A549 (cell line): ENCODE data around the gene HTRA2. TPM values are rescaled to one million over a fixed set of nuclear protein-coding genes. Genes with fewer than 3 reads are reported as not detected.
A peak's percentile ranks its signal among the peaks of the same experiment; 100 is the strongest.

Source experiments
- ATAC-seq, 2 experiments: fragments of 200-7000 bp in 1 of 2; fragments of >200 bp in 1 of 2; cut with Nextera tagmentation in 1 of 2; cut with Tn5 transposase in 1 of 2; 3 replicates each; pipeline versions ENCODE4 v1.8.0 to v1.9.1; 2018 to 2020; ENCODE audit warnings: mild to moderate bottlenecking in 1 of 2, moderate library complexity in 1 of 2
- CTCF ChIA-PET: fragments of 300-600 bp; sonication (Branson Sonifier 250); formaldehyde crosslinking; extraction: SDS; loops from one replicate; lab custom pipeline; 2021; ENCODE audit warnings: antibody characterized with exemption, inconsistent platforms; lab: Yijun Ruan, JAX
- POLR2A ChIA-PET: fragments of 350-600 bp; formaldehyde crosslinking; extraction: SDS; loops from one replicate; lab custom pipeline; 2021; ENCODE audit warnings: antibody characterized with exemption, inconsistent platforms; lab: Yijun Ruan, JAX
- DNase-seq, 2 experiments: peaks; one replicate each; pipeline versions ENCODE4 v3.0.0 to v3.0.0-alpha.2; 2011 to 2016; ENCODE audit warnings: low read depth in 1 of 2, low spot score in 1 of 2
- FAIRE-seq: peaks from 2 replicates; lab custom pipeline; 2011; peaks lifted over from hg19 to GRCh38; lab: Jason Lieb, UNC
- H3K27ac ChIP-seq, 2 experiments: fragments of >200 bp; sonication (Bioruptor Twin); formaldehyde crosslinking; 3 replicates each; pipeline ENCODE4 v1.5.1; 2016 to 2017
- H3K4me1 ChIP-seq: fragments of >200 bp; sonication (Bioruptor Twin); formaldehyde crosslinking; 3 replicates; pipeline ENCODE4 v1.6.1; 2016
- H3K4me2 ChIP-seq: fragments of >200 bp; sonication (Bioruptor Twin); formaldehyde crosslinking; 3 replicates; pipeline ENCODE4 v1.6.1; 2016
- H3K4me3 ChIP-seq: fragments of >200 bp; sonication (Bioruptor Twin); formaldehyde crosslinking; 3 replicates; pipeline ENCODE4 v1.5.1; 2016
- H3K9me3 ChIP-seq: fragments of >200 bp; sonication (Bioruptor Twin); formaldehyde crosslinking; 3 replicates; pipeline ENCODE4 v1.6.1; 2016
- BHLHE40 ChIP-seq: IDR thresholded peaks from 2 replicates; pipeline ENCODE4 v1.6.1; 2012; ENCODE audit warnings: low read depth, low read length, inconsistent platforms
- EHF ChIP-seq: fragments of 250-450 bp; sonication (Bioruptor Pico); IDR thresholded peaks from 2 replicates; pipeline ENCODE4 v1.5.0; 2020; ENCODE audit warnings: mild to moderate bottlenecking
- EP300 ChIP-seq, 2 experiments: fragments of >200 bp; sonication (Bioruptor Twin); formaldehyde crosslinking; IDR thresholded peaks; 2 replicates in 1 of 2; 3 replicates in 1 of 2; pipeline ENCODE4 v1.6.1; 2016 to 2017
- HDAC2 ChIP-seq: fragments of 200-600 bp; sonication (generic); IDR thresholded peaks from 2 replicates; pipeline ENCODE4 v1.6.1; 2016
- HOXA7 ChIP-seq: fragments of 250-450 bp; sonication (Bioruptor Pico); IDR thresholded peaks from 2 replicates; pipeline ENCODE4 v1.5.0; 2020; ENCODE audit warnings: mild to moderate bottlenecking, moderate library complexity
- HOXB13 ChIP-seq: fragments of 250-450 bp; sonication (Bioruptor Pico); IDR thresholded peaks from 2 replicates; pipeline ENCODE4 v1.5.0; 2020; ENCODE audit warnings: low read depth, mild to moderate bottlenecking, moderate library complexity
- KDM1A ChIP-seq: fragments of 200-600 bp; sonication (generic); IDR thresholded peaks from 2 replicates; pipeline ENCODE4 v1.6.1; 2016; ENCODE audit warnings: low read depth, mild to moderate bottlenecking
- MYC ChIP-seq: IDR thresholded peaks from 2 replicates; pipeline ENCODE4 v1.6.1; 2012; ENCODE audit warnings: mild to moderate bottlenecking, inconsistent platforms, low read length, improper control_type of control experiment, borderline replicate concordance
- NFE2L2 ChIP-seq: fragments of 150-350 bp; conservative IDR thresholded peaks from 2 replicates; pipeline ENCODE4 v1.6.1; 2014; ENCODE audit warnings: low read length
- PHF8 ChIP-seq: fragments of 200-600 bp; sonication (generic); IDR thresholded peaks from 2 replicates; pipeline ENCODE4 v1.6.1; 2016; ENCODE audit warnings: low read depth, mild to moderate bottlenecking, antibody characterized with exemption, moderate library complexity, borderline replicate concordance
- POLR2A ChIP-seq: IDR thresholded peaks from 2 replicates; pipeline ENCODE4 v1.6.1; 2012; ENCODE audit warnings: mild to moderate bottlenecking, low read length
- RFX5 ChIP-seq: fragments of 450-650 bp; IDR thresholded peaks from 2 replicates; pipeline ENCODE4 v1.7.1; 2014; ENCODE audit warnings: antibody characterized with exemption, mild to moderate bottlenecking, moderate library complexity
- RNF2 ChIP-seq: fragments of 200-600 bp; sonication (generic); IDR thresholded peaks from 2 replicates; pipeline ENCODE4 v1.6.1; 2016; ENCODE audit warnings: low read depth, mild to moderate bottlenecking, antibody characterized with exemption, moderate library complexity, borderline replicate concordance
- SREBF2 ChIP-seq: fragments of 450-650 bp; IDR thresholded peaks from 2 replicates; pipeline ENCODE4 v1.6.1; 2014; ENCODE audit warnings: mild to moderate bottlenecking, moderate library complexity
- TFCP2L1 ChIP-seq: fragments of 250-450 bp; sonication (Bioruptor Pico); IDR thresholded peaks from 2 replicates; pipeline ENCODE4 v1.5.0; 2021; ENCODE audit warnings: mild to moderate bottlenecking
- ZC3H11A ChIP-seq: fragments of 450-650 bp; IDR thresholded peaks from 2 replicates; pipeline ENCODE4 v1.6.1; 2014; ENCODE audit warnings: antibody characterized with exemption, mild to moderate bottlenecking
- ZNF302 ChIP-seq: fragments of 250-450 bp; sonication (Bioruptor Pico); IDR thresholded peaks from 2 replicates; pipeline ENCODE4 v1.9.0; 2021; ENCODE audit warnings: inconsistent platforms, mild to moderate bottlenecking, moderate library complexity
- WGBS: methylation state at CpG from one replicate; pipeline ENCODE4 v1.1.6; 2017; ENCODE audit errors: missing lambda C conversion rate; 5-methylcytosine and 5-hydroxymethylcytosine counted together
- polyA plus RNA-seq, 4 experiments: library from polyadenylated mRNA; depleted of rRNA in 3 of 4; stranded (reverse); fragments of >200 nt; fragmentation: RNase III in 1 of 4; extraction: RNeasy Plus Mini Kit Qiagen cat#74134 plus additional on column Dnase treatment in 1 of 4; gene quantifications; 2 replicates in 3 of 4; 3 replicates in 1 of 4; pipeline ENCODE4 v1.2.3, GENCODE V29; 2011 to 2017
- TF ChIP-seq, protein P1 (sequence below): fragments of >200 bp; sonication (Bioruptor Twin); formaldehyde crosslinking; IDR thresholded peaks from 3 replicates; pipeline ENCODE4 v1.5.1; 2016
- TF ChIP-seq, protein P2 (sequence below): fragments of 450-650 bp; IDR thresholded peaks from 2 replicates; pipeline ENCODE4 v1.6.1; 2014; ENCODE audit warnings: antibody characterized with exemption
- TF ChIP-seq, protein P3 (sequence below): IDR thresholded peaks from 2 replicates; pipeline ENCODE4 v1.6.1; 2012
- TF ChIP-seq, protein P4 (sequence below): IDR thresholded peaks from 2 replicates; pipeline ENCODE4 v1.6.1; 2012; ENCODE audit warnings: low read depth, borderline replicate concordance
- TF ChIP-seq, protein P5 (sequence below): fragments of 150-350 bp; IDR thresholded peaks from 2 replicates; pipeline ENCODE4 v1.6.1; 2014; ENCODE audit warnings: low read depth, mild to moderate bottlenecking, low read length

The HTRA2 gene
- polyA plus RNA-seq, 2 of the 4 experiments (the other 2 are of a cell fraction): 28.7 to 36.5 TPM

DNA sequence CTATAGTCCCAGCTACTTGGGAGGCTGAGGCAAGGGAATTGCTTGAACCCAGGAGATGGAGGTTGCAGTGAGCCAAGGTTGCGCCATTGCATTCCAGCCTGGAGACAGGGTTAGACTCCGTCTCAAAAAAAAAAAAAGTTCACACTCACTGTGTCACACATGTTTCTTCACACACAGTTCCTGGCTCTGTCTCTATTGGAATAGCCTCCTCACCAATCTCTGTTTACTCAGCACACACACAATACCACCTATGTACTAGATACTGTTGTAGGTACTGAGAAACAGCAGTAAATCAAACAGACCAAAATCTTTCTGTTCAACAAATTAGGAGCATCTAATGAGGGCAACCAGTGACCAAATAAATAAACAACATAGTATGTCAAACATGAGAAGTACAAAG, 43.6 kb upstream of the HTRA2 start:
- Histone ChIP-seq H3K9me3 (no peaks in the 10 kb centered on the region), H3K4me3 (no peak overlapping the region), H3K4me2 (no peak overlapping the region), H3K27ac (no peak overlapping the region), H3K4me1 (peaks cover 15% of the 10 kb centered on the region)
- 91% methylated on average over 2 of the region's 2 CpGs for WGBS
- ATAC-seq (no peak), DNase-seq (no peak), FAIRE-seq (no peak)
- ChIA-PET CTCF (interaction anchor here (8.2 to 13.8 kb wide), 2 partner anchors 12 to 101 kb away, joined by 152 to 184 read pairs; partner anchors contain the start of gene LBX2), POLR2A (no interaction called here)
- TF ChIP-seq MYC (no peak), RNF2 (no peak), RFX5 (no peak), EP300 (IDR thresholded peaks at IDR 0.05) (no peak), HOXB13 (no peak), TFCP2L1 (no peak)
- TF ChIP-seq, protein P1, sequence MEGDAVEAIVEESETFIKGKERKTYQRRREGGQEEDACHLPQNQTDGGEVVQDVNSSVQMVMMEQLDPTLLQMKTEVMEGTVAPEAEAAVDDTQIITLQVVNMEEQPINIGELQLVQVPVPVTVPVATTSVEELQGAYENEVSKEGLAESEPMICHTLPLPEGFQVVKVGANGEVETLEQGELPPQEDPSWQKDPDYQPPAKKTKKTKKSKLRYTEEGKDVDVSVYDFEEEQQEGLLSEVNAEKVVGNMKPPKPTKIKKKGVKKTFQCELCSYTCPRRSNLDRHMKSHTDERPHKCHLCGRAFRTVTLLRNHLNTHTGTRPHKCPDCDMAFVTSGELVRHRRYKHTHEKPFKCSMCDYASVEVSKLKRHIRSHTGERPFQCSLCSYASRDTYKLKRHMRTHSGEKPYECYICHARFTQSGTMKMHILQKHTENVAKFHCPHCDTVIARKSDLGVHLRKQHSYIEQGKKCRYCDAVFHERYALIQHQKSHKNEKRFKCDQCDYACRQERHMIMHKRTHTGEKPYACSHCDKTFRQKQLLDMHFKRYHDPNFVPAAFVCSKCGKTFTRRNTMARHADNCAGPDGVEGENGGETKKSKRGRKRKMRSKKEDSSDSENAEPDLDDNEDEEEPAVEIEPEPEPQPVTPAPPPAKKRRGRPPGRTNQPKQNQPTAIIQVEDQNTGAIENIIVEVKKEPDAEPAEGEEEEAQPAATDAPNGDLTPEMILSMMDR: no peak
- TF ChIP-seq, protein P2, sequence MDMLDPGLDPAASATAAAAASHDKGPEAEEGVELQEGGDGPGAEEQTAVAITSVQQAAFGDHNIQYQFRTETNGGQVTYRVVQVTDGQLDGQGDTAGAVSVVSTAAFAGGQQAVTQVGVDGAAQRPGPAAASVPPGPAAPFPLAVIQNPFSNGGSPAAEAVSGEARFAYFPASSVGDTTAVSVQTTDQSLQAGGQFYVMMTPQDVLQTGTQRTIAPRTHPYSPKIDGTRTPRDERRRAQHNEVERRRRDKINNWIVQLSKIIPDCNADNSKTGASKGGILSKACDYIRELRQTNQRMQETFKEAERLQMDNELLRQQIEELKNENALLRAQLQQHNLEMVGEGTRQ: no peak
- TF ChIP-seq, protein P3, sequence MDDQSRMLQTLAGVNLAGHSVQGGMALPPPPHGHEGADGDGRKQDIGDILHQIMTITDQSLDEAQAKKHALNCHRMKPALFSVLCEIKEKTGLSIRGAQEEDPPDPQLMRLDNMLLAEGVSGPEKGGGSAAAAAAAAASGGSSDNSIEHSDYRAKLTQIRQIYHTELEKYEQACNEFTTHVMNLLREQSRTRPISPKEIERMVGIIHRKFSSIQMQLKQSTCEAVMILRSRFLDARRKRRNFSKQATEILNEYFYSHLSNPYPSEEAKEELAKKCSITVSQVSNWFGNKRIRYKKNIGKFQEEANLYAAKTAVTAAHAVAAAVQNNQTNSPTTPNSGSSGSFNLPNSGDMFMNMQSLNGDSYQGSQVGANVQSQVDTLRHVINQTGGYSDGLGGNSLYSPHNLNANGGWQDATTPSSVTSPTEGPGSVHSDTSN: no peak

DNA sequence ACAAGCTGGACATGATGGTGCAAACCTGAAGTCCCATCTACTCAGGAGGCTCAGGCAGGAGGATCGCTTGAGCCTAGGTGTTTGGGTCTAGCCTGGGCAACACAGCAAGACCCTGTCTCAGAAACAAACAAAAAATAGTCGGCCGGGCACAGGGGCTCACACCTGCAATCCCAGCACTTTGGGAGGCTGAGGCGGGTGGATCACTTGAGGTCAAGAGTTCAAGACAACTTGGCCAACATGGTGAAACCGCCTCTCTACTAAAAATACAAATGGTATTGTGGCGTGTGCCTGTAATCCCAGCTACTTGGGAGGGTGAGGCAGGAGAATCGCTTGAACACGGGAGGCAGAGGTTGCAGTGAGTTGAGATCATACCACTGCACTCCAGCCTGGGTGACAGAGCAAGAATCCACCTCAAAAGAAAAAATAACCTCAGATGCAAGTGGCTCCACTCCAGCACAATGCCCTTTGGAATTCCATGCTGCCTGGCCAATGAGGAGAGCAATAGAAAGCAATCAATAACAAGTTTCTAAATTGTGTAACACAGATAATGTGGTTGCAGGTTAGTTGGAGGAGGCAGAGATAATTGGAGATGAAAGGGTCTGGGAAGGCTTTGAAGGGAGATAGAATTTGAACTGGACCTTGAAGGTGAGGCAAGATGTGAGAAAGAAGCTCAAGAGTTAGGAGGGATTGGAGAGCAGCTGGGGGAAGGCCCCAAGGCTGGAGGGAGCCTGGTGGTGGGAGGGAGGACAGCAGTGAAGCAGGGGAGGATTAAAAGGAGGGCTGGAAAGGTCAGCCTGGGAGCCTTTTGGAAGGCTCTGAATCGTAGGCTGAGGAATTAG, 40.9 kb upstream of the HTRA2 start:
- Histone ChIP-seq H3K4me1 (peaks cover 4% of the 10 kb centered on the region; the same call in 2 of the 3 replicates), H3K4me2 (no peak overlapping the region), H3K27ac (no peak overlapping the region), H3K4me3 (no peak overlapping the region), H3K9me3 (no peaks in the 10 kb centered on the region)
- DNase-seq: no peak
- ChIA-PET POLR2A (interaction anchor here (0.9 to 1.7 kb wide), 3 partner anchors 12 to 41 kb away, joined by 4 to 5 read pairs (median 4); partner anchors contain the start of genes AUP1 and HTRA2), CTCF (interaction anchor here (0.6 to 13.8 kb wide), 9 partner anchors 9 to 156 kb away, joined by 3 to 184 read pairs (median 4); partner anchors contain the start of genes INO80B, LBX2 and PCGF1)
- peak; percentile 56 to 59; a peak in 5 of 6 replicates for ATAC-seq
- no peak for TF ChIP-seq HDAC2
- 93% methylated on average over 9 of the region's 9 CpGs for WGBS
- no peak for FAIRE-seq

DNA sequence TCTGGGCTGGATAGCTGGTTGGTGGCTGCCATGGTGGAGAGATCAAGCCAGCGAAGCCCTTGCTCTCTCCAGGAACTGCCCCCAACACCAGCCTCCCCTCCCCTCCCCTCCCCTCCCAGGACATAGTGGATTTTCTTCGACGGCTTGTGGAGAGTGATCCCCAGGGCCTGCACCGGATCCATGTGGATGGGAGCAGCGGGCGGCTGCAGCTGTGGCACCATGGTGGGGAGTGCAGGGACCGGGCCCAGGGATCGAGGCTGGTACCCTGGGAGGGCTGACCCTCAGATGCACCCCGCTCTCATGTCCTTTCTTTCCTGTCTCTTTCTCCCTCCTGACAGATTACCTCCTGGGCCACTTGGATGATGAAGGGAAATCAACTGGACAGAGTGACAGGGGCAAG, 39.8 kb upstream of the HTRA2 start:
- H3K4me1 ChIP-seq: no peaks in the 10 kb centered on the region
- no peak overlapping the region for H3K4me3 ChIP-seq
- ATAC-seq: no peak
- no peak overlapping the region for H3K27ac ChIP-seq
- FAIRE-seq: no peak
- ChIA-PET CTCF (interaction anchor here (0.7 to 13.8 kb wide), 7 partner anchors 8 to 157 kb away, joined by 3 to 184 read pairs (median 4); partner anchors contain the start of gene LBX2), POLR2A (interaction anchor here (0.9 to 1.7 kb wide), 3 partner anchors 11 to 40 kb away, joined by 4 to 5 read pairs (median 4); partner anchors contain the start of genes AUP1 and HTRA2)
- TF ChIP-seq HOXA7 (CRISPR knock-in tag): no peak
- no peak for TF ChIP-seq POLR2A
- TF ChIP-seq ZNF302 (CRISPR knock-in tag): no peak
- TF ChIP-seq BHLHE40: no peak
- no peak for TF ChIP-seq KDM1A
- no peak for TF ChIP-seq HOXB13
- TF ChIP-seq SREBF2: no peak
- TF ChIP-seq, protein P4, sequence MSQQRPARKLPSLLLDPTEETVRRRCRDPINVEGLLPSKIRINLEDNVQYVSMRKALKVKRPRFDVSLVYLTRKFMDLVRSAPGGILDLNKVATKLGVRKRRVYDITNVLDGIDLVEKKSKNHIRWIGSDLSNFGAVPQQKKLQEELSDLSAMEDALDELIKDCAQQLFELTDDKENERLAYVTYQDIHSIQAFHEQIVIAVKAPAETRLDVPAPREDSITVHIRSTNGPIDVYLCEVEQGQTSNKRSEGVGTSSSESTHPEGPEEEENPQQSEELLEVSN: no peak
- TF ChIP-seq PHF8: no peak
- TF ChIP-seq NFE2L2: no peak
- TF ChIP-seq EHF (CRISPR knock-in tag): no peak
- TF ChIP-seq, protein P5, sequence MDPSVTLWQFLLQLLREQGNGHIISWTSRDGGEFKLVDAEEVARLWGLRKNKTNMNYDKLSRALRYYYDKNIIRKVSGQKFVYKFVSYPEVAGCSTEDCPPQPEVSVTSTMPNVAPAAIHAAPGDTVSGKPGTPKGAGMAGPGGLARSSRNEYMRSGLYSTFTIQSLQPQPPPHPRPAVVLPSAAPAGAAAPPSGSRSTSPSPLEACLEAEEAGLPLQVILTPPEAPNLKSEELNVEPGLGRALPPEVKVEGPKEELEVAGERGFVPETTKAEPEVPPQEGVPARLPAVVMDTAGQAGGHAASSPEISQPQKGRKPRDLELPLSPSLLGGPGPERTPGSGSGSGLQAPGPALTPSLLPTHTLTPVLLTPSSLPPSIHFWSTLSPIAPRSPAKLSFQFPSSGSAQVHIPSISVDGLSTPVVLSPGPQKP: no peak
- no peak for TF ChIP-seq ZC3H11A
- TF ChIP-seq, protein P3: no peak
- H3K4me2 ChIP-seq: no peak overlapping the region
- WGBS: 96% methylated on average over 9 of the region's 9 CpGs
- H3K9me3 ChIP-seq: no peaks in the 10 kb centered on the region
- DNase-seq: no peak
